Activated B cell treated with CpG ODN at 0.5 μM for 24 hours (primary cell): ENCODE results near the gene ADAMTS14. TPM values are rescaled to one million over a fixed set of nuclear protein-coding genes. Genes with fewer than 3 reads are reported as not detected.

Experiments used
- ATAC-seq: fragments of 200-7000 bp; cut with Tn5 transposase; one replicate; pipeline ENCODE4 v1.10.0; 2021; ENCODE audit warnings: low read depth, mild to moderate bottlenecking, moderate library complexity
- CTCF ChIA-PET: fragments of 350-600 bp; sonication (Branson Sonifier 250); formaldehyde crosslinking; loops from one replicate; lab custom pipeline; 2021; ENCODE audit warnings: antibody characterized with exemption; lab: Charles Lee
- POLR2A ChIA-PET: fragments of 350-600 bp; sonication (Branson Sonifier 250); formaldehyde crosslinking; loops from one replicate; lab custom pipeline; 2021; ENCODE audit warnings: antibody characterized with exemption; lab: Charles Lee
- DNase-seq: peaks from one replicate; pipeline ENCODE4 v3.0.0; 2022
- H3K27ac Mint-ChIP-seq: one replicate; pipeline ENCODE4 v1.8.0; 2020; ENCODE audit warnings: mixed read lengths
- H3K27me3 Mint-ChIP-seq: one replicate; pipeline ENCODE4 v1.8.0; 2021; ENCODE audit warnings: mixed read lengths
- H3K36me3 Mint-ChIP-seq: one replicate; pipeline ENCODE4 v1.8.0; 2021; ENCODE audit warnings: low read depth, mixed read lengths
- H3K4me1 Mint-ChIP-seq: one replicate; pipeline ENCODE4 v1.8.0; 2021; ENCODE audit warnings: mixed read lengths
- H3K4me3 Mint-ChIP-seq: one replicate; pipeline ENCODE4 v1.8.0; 2020; ENCODE audit warnings: mild to moderate bottlenecking, mixed read lengths
- H3K9me3 Mint-ChIP-seq: one replicate; pipeline ENCODE4 v1.8.0; 2020; ENCODE audit warnings: mixed read lengths
- intact Hi-C: fragments of 100-400 bp; cut with micrococcal nuclease; formaldehyde crosslinking; loops from one replicate; pipeline ENCODE4 v1.15.1; 2024
- total RNA-seq: library from RNA; stranded (reverse); gene quantifications from 2 replicates; pipeline ENCODE4 v1.2.3, GENCODE V29; 2022
- TF ChIP-seq, protein P1 (sequence below): fragments of 200-600 bp; IDR thresholded peaks from one replicate; pipeline ENCODE4 v1.8.0; 2022; ENCODE audit warnings: antibody characterized with exemption, mild to moderate bottlenecking

ADAMTS14 gene
- total RNA-seq, 1 donor from 2014 or later: 0.04 TPM

DNA sequence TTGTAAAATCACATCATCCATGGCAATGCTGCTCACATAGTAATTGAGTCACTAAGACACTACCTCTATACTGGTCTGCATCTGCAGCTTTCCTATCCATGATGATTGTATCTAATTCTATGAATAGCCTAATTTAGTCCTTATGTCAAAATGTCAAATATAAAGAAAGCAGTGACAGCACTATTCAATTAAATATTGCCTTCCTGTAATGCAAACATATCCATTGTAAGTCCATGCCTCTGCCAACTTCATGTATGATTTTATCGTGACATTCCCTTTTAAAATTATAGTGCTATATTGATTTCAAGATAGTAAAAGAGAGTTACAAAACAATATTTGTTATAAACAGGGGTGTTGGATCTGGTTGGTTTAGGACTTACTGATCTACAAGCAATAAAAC lies 138.7 kb downstream of the ADAMTS14 start:
- ChIA-PET CTCF (no interaction called here), POLR2A (no interaction called here)
- no peak overlapping the region for H3K4me3 Mint-ChIP-seq
- intact Hi-C loops: no loop called here
- no peaks in the 10 kb centered on the region for H3K36me3 Mint-ChIP-seq
- H3K27me3 Mint-ChIP-seq: peaks cover 10% of the 10 kb centered on the region
- H3K9me3 Mint-ChIP-seq: no peaks in the 10 kb centered on the region
- TF ChIP-seq, protein P1, sequence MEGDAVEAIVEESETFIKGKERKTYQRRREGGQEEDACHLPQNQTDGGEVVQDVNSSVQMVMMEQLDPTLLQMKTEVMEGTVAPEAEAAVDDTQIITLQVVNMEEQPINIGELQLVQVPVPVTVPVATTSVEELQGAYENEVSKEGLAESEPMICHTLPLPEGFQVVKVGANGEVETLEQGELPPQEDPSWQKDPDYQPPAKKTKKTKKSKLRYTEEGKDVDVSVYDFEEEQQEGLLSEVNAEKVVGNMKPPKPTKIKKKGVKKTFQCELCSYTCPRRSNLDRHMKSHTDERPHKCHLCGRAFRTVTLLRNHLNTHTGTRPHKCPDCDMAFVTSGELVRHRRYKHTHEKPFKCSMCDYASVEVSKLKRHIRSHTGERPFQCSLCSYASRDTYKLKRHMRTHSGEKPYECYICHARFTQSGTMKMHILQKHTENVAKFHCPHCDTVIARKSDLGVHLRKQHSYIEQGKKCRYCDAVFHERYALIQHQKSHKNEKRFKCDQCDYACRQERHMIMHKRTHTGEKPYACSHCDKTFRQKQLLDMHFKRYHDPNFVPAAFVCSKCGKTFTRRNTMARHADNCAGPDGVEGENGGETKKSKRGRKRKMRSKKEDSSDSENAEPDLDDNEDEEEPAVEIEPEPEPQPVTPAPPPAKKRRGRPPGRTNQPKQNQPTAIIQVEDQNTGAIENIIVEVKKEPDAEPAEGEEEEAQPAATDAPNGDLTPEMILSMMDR: no peak
- ATAC-seq (no peak), DNase-seq (no peak)
- H3K27ac Mint-ChIP-seq: no peak overlapping the region
- peaks cover 9% of the 10 kb centered on the region for H3K4me1 Mint-ChIP-seq

DNA sequence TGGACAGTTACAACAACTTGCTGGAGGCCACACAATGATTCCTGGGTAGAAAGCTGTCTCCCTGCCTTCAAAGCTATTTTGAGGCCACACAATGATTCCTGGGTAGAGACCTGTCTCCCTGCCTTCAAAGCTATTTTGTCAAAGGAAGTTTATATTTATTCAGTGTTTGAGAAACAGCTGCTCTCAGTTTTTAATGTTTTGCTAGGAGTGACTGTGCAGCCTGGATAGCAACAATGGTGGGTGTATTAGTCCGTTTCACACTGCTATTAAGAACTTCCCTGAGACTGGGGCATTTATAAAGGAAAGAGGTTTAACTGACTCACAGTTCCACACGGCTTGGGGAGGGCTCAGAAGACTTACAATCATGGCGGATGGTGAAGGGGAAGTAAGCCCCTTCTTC lies 139.6 kb downstream of the ADAMTS14 start:
- CTCF ChIA-PET: no interaction called here
- Mint-ChIP-seq H3K36me3 (peaks cover 2% of the 10 kb centered on the region), H3K4me3 (no peak overlapping the region), H3K9me3 (no peaks in the 10 kb centered on the region), H3K27ac (no peak overlapping the region), H3K27me3 (peaks cover 8% of the 10 kb centered on the region), H3K4me1 (peaks cover 15% of the 10 kb centered on the region)
- POLR2A ChIA-PET: no interaction called here
- intact Hi-C loops: no loop called here
- DNase-seq (no peak), ATAC-seq (no peak)
- TF ChIP-seq, protein P1: no peak

Other genes starting within 250 kb of the ADAMTS14 start
- not detected in 2 replicates for gene NODAL, start 230.8 kb upstream of the ADAMTS14 start, total RNA-seq
- 2.4 and 3.3 TPM in 2 replicates for gene PALD1, start 193.7 kb upstream of the ADAMTS14 start, total RNA-seq
- gene PRF1, start 69.8 kb upstream of the ADAMTS14 start, total RNA-seq: 0.53 and 0.61 TPM in 2 replicates
- not detected in 2 replicates for gene TBATA, start 112.9 kb downstream of the ADAMTS14 start, total RNA-seq
- 35.9 and 36.3 TPM in 2 replicates for gene SGPL1, start 143.4 kb downstream of the ADAMTS14 start, total RNA-seq
- 37.3 and 41.4 TPM in 2 replicates for gene PCBD1, start 216.1 kb downstream of the ADAMTS14 start, total RNA-seq